K562 (cell line): Measurements from ENCODE around the gene RTF2. TPM values are rescaled to one million over a fixed set of nuclear protein-coding genes. Genes with fewer than 3 reads are reported as not detected.

Experiments
- ATAC-seq: fragments of 200-7000 bp; cut with Tn5 transposase; 3 replicates; pipeline ENCODE4 v1.9.1; 2020; ENCODE audit warnings: moderate library complexity
- BruUV-seq: library from RNA; stranded (reverse); fragments of 400-500 nt; replicated peaks from 2 replicates; lab custom pipeline; 2021; lab: Mats Ljungman, UMichigan
- CTCF ChIA-PET: fragments of 300-600 bp; formaldehyde crosslinking; extraction: SDS; loops from one replicate; lab custom pipeline; 2021; ENCODE audit warnings: low intra/inter-chr PET ratio; lab: Yijun Ruan, JAX
- POLR2A ChIA-PET: fragments of 300-600, 350-650 bp; sonication (Branson Sonifier 250); formaldehyde crosslinking; extraction: SDS; loops from one replicate; lab custom pipeline; 2021; ENCODE audit warnings: antibody characterized with exemption, inconsistent platforms; lab: Yijun Ruan, JAX
- DNase-seq, 4 experiments: peaks; one replicate each; pipeline versions ENCODE4 v3.0.0 to v3.0.0-alpha.2; 2011 to 2018; ENCODE audit warnings: low spot score in 3 of 4, mixed read lengths in 3 of 4; ENCODE audit errors: extremely low read depth in 1 of 4
- FAIRE-seq: peaks from 2 replicates; lab custom pipeline; 2011; peaks lifted over from hg19 to GRCh38; lab: Jason Lieb, UNC
- H2AFZ ChIP-seq: 2 replicates; pipeline ENCODE4 v1.6.0; 2011; ENCODE audit warnings: low read depth, low read length, control low read depth, inconsistent platforms
- H3K27ac ChIP-seq: fragments of 200-600 bp; 3 replicates; pipeline ENCODE4 v1.8.0; 2011; ENCODE audit warnings: low read depth, mild to moderate bottlenecking, control low read depth, inconsistent platforms, low read length, moderate library complexity, mixed read lengths; ENCODE audit errors: extremely low read depth
- H3K27me3 ChIP-seq, 2 experiments: fragments of 300-600 bp in 1 of 2; 2 replicates in 1 of 2; 3 replicates in 1 of 2; pipeline versions ENCODE4 v1.6.0 to v1.8.0; 2011; ENCODE audit warnings: inconsistent platforms in 2 of 2, low read length in 2 of 2, mild to moderate bottlenecking in 1 of 2, mixed read lengths in 1 of 2, moderate library complexity in 1 of 2; ENCODE audit not compliant: control insufficient read depth in 2 of 2, insufficient read depth in 2 of 2
- H3K36me3 ChIP-seq: fragments of 300-600 bp; 3 replicates; pipeline ENCODE4 v1.8.0; 2011; ENCODE audit warnings: mild to moderate bottlenecking, low read length, inconsistent platforms; ENCODE audit not compliant: control insufficient read depth, insufficient read depth
- H3K4me1 ChIP-seq, 2 experiments: fragments of 200-600 bp in 1 of 2; replicated peaks in 1 of 2; 2 replicates in 1 of 2; 3 replicates in 1 of 2; pipeline versions ENCODE4 v1.5.1 to v1.8.0; 2011; ENCODE audit warnings: inconsistent platforms in 2 of 2, low read length in 2 of 2, mild to moderate bottlenecking in 1 of 2, mixed read lengths in 1 of 2, moderate library complexity in 1 of 2; ENCODE audit not compliant: control insufficient read depth in 2 of 2, insufficient read depth in 2 of 2
- H3K4me2 ChIP-seq: 2 replicates; pipeline ENCODE4 v1.6.1; 2011; ENCODE audit warnings: low read length, control low read depth, inconsistent platforms, mixed read lengths; ENCODE audit not compliant: insufficient read depth
- H3K4me3 ChIP-seq: fragments of 200-600 bp; sonication (generic), shearing (Covaris generic); 2 replicates; pipeline ENCODE4 v1.5.1; 2016; ENCODE audit warnings: control low read depth, inconsistent platforms
- H3K79me2 ChIP-seq: fragments of 200-600 bp; 3 replicates; pipeline ENCODE4 v1.8.0; 2011; ENCODE audit warnings: low read length, inconsistent platforms; ENCODE audit not compliant: control insufficient read depth, insufficient read depth
- H3K9ac ChIP-seq, 2 experiments: 2 replicates each; pipeline versions ENCODE4 v1.6.0 to v1.6.1; 2011; ENCODE audit warnings: low read depth in 2 of 2, low read length in 2 of 2, control low read depth in 1 of 2, inconsistent platforms in 1 of 2, mild to moderate bottlenecking in 1 of 2, mixed read lengths in 1 of 2; ENCODE audit not compliant: insufficient read depth in 1 of 2
- H3K9me1 ChIP-seq: one replicate; pipeline ENCODE4 v1.6.0; 2011; ENCODE audit warnings: inconsistent platforms, mild to moderate bottlenecking, low read length, moderate library complexity; ENCODE audit not compliant: control insufficient read depth, insufficient read depth
- H3K9me3 ChIP-seq: replicated peaks from 2 replicates; pipeline ENCODE4 v1.5.1; 2011; ENCODE audit warnings: low read depth, low read length, inconsistent platforms; ENCODE audit not compliant: control insufficient read depth, insufficient read depth
- H4K20me1 ChIP-seq: replicated peaks from 2 replicates; pipeline ENCODE4 v1.6.1; 2011; ENCODE audit warnings: low read length, inconsistent platforms, mixed read lengths; ENCODE audit not compliant: control insufficient read depth, insufficient read depth
- CBX5 ChIP-seq: IDR thresholded peaks from 2 replicates; pipeline ENCODE4 v1.6.1; 2014; ENCODE audit warnings: low read depth, borderline replicate concordance
- DIDO1 ChIP-seq: fragments of 450-650 bp; IDR thresholded peaks from 2 replicates; pipeline ENCODE4 v1.6.1; 2016; ENCODE audit warnings: low read depth, missing biosample characterization, missing genetic modification characterization
- FOXA1 ChIP-seq: fragments of 450-650 bp; IDR thresholded peaks from 2 replicates; pipeline ENCODE4 v1.6.1; 2016; ENCODE audit warnings: mild to moderate bottlenecking, borderline replicate concordance
- HDAC1 ChIP-seq, 2 experiments: fragments of 450-650 bp; IDR thresholded peaks; 2 replicates each; pipeline ENCODE4 v1.6.1; 2016 to 2017; ENCODE audit warnings: inconsistent platforms in 1 of 2, mild to moderate bottlenecking in 1 of 2, moderate library complexity in 1 of 2
- KAT2B ChIP-seq: IDR thresholded peaks from one replicate; pipeline ENCODE4 v1.6.1; 2012; ENCODE audit warnings: low read depth, mild to moderate bottlenecking, control low read depth, inconsistent platforms, low read length, moderate library complexity
- KDM1A ChIP-seq, 2 experiments: fragments of 450-650 bp; IDR thresholded peaks; 2 replicates each; pipeline ENCODE4 v1.6.1; 2016; ENCODE audit warnings: mild to moderate bottlenecking in 2 of 2
- NBN ChIP-seq: fragments of 450-650 bp; IDR thresholded peaks from 2 replicates; pipeline ENCODE4 v1.6.1; 2016; ENCODE audit warnings: low read depth, mild to moderate bottlenecking
- SOX6 ChIP-seq: fragments of 450-650 bp; IDR thresholded peaks from 2 replicates; pipeline ENCODE4 v1.6.1; 2014; ENCODE audit warnings: mild to moderate bottlenecking
- SRSF3 ChIP-seq: fragments of 200-400 bp; formaldehyde crosslinking; IDR thresholded peaks from 2 replicates; pipeline ENCODE4 v1.6.1; 2016; ENCODE audit warnings: mild to moderate bottlenecking, low read length, moderate library complexity; ENCODE audit not compliant: insufficient read depth
- ZBTB49 ChIP-seq: sonication (generic); formaldehyde crosslinking; IDR thresholded peaks from 2 replicates; pipeline ENCODE4 v1.8.0; 2022; ENCODE audit warnings: missing genetic modification reagents, mild to moderate bottlenecking, borderline replicate concordance
- ZFP30 ChIP-seq: fragments of 250-450 bp; sonication (Bioruptor Pico); IDR thresholded peaks from 2 replicates; pipeline ENCODE4 v1.8.0; 2022; ENCODE audit warnings: moderate library complexity, mild to moderate bottlenecking, inconsistent platforms, borderline replicate concordance
- WGBS: fragments of 100-300 bp; shearing (Covaris generic); methylation state at CpG from one replicate; pipeline ENCODE4 v1.1.6; 2016; ENCODE audit warnings: low coverage, mixed read lengths; ENCODE audit not compliant: insufficient coverage; ENCODE audit errors: missing lambda C conversion rate; 5-methylcytosine and 5-hydroxymethylcytosine counted together
- in situ Hi-C: fragments of 300-500 bp; cut with MboI; formaldehyde crosslinking; loops from 4 replicates; pipeline ENCODE4 v1.15.0; 2018; ENCODE audit warnings: inconsistent platforms, mixed read lengths
- intact Hi-C: fragments of 100-400 bp; cut with micrococcal nuclease; formaldehyde crosslinking; loops from 2 replicates; pipeline ENCODE4 v1.14.2; 2022
- polyA plus RNA-seq, 8 experiments: library from polyadenylated mRNA; depleted of rRNA in 4 of 8; stranded (reverse) in 5 of 8; unstranded in 3 of 8; fragments of >200 nt; fragmentation: Nextera tagmentation in 2 of 8; fragmentation: Illumina TruSeq in 1 of 8; extraction: Ambion mirVana in 2 of 8; extraction: Trizol in 1 of 8; gene quantifications; 2 replicates each; pipeline versions ENCODE4 v1.2.1 to v1.2.3, GENCODE V29; 2011 to 2014; ENCODE audit warnings: inconsistent platforms in 1 of 8, missing spikeins in 1 of 8
- total RNA-seq, 7 experiments: library from RNA; depleted of rRNA in 6 of 7; stranded (reverse); fragments of >200 nt in 6 of 7; fragmentation: Illumina TruSeq in 2 of 7; extraction: Trizol in 2 of 7; gene quantifications; 2 replicates each; pipeline versions ENCODE4 v1.2.1 to v1.2.3, GENCODE V29; 2011 to 2021; ENCODE audit warnings: low replicate concordance in 1 of 7
- TF ChIP-seq, protein P1 (sequence below): fragments of 250-450 bp; sonication (Bioruptor Pico); IDR thresholded peaks from 2 replicates; pipeline ENCODE4 v1.8.0; 2021; ENCODE audit warnings: mild to moderate bottlenecking, moderate library complexity

RTF2 gene
- total and polyA plus RNA-seq, 9 of the 15 experiments (the other 6 are each of a cell fraction or from before 2014, with no cell fraction given), result 67.0 to 177 (median 84.9) TPM

DNA sequence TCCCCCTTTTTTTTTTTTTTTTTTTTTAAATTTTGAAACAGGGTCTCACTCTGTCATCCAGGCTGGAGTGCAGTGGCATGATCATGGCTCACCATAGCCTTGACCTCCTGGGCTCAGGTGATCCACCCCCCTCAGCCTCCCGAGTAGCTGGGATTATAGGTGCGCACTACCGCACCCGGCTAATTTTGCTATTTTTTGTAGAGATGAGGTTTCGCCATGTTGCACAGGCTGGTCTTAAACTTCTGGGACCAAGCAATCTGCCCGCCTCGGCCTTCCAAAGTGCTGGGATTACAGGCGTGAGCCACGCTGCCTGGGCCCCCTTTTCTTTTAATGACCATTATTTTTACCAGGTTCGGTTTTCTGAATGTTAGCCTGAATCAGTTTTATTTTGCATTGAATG lies 51.1 kb downstream of the RTF2 start (continued):
- no peak for TF ChIP-seq ZBTB49
- TF ChIP-seq, all 486 proteins: peak for 0

GRCh38 chr20:56520180-56520579 lies 51.8 kb downstream of the RTF2 start:
- H3K79me2 ChIP-seq, result no peaks in the 10 kb centered on the region
- H4K20me1 ChIP-seq, result no peaks in the 10 kb centered on the region
- CTCF ChIA-PET, result no interaction called here
- WGBS, result 95% methylated on average over 9 of the region's 10 CpGs
- in situ Hi-C loops (no loop called here), intact Hi-C loops (no loop called here)
- no peaks in the 10 kb centered on the region for H3K9me1 ChIP-seq
- H3K9me3 ChIP-seq, result 0 out of 2 replicates have a peak, but pooled peaks cover 2% of the 10 kb centered on the region
- no peak for FAIRE-seq
- BruUV-seq, result no TSS peak
- DNase-seq, result no peak
- peaks cover 42% of the 10 kb centered on the region; the same call in 2 of the 3 replicates for H3K36me3 ChIP-seq
- ATAC-seq, result no peak
- no peaks in the 10 kb centered on the region; a peak in 1 of 5 replicates for H3K4me1 ChIP-seq
- no peaks in the 10 kb centered on the region for H3K27me3 ChIP-seq
- no peak overlapping the region for H3K9ac ChIP-seq
- POLR2A ChIA-PET, result no interaction called here
- no peak overlapping the region for H3K27ac ChIP-seq
- no peak overlapping the region for H3K4me2 ChIP-seq
- H2AFZ ChIP-seq, result no peak overlapping the region
- H3K4me3 ChIP-seq, result no peak overlapping the region
- no peak for TF ChIP-seq SRSF3
- no peak for TF ChIP-seq ZFP30 (CRISPR knock-in tag)
- TF ChIP-seq NBN, result no peak
- TF ChIP-seq HDAC1 (IDR thresholded peaks at IDR 0.05), result no peak
- TF ChIP-seq FOXA1, result no peak
- TF ChIP-seq CBX5, result no peak
- TF ChIP-seq, protein P1, sequence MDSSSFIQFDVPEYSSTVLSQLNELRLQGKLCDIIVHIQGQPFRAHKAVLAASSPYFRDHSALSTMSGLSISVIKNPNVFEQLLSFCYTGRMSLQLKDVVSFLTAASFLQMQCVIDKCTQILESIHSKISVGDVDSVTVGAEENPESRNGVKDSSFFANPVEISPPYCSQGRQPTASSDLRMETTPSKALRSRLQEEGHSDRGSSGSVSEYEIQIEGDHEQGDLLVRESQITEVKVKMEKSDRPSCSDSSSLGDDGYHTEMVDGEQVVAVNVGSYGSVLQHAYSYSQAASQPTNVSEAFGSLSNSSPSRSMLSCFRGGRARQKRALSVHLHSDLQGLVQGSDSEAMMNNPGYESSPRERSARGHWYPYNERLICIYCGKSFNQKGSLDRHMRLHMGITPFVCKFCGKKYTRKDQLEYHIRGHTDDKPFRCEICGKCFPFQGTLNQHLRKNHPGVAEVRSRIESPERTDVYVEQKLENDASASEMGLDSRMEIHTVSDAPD, result no peak
- no peak for TF ChIP-seq DIDO1 (tag)
- no peak for TF ChIP-seq SOX6
- no peak for TF ChIP-seq KAT2B
- no peak for TF ChIP-seq KDM1A (IDR thresholded peaks at IDR 0.05)
